ENCODE measurements around the gene KCNIP1.

The KCNIP1 gene

DNA sequence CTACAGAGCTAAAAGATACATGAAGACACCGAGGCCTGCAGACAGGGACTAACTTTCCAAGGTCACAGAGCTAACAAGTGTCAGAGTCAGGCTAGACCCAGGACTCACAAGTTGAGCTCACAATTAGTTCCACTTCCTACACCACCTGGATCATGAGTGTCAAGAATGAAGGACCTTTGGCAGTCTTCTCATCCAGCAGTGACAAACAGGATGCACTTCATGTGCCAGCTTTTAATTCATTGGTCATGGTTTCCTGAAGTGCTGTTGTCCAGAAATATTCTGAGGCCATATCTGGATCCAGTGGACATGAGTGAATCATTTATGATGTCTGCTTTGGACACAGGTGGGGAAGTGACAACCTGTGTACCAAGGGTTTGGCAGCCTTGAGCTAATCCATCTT lies 77.4 kb downstream of the KCNIP1 start:
- Histone ChIP-seq H3K4me1 (ENCODE audit: control insufficient read depth, low read depth, low read length) (no peaks in the 10 kb centered on the region), H3K18ac (ENCODE audit: low read length) (no peak overlapping the region), H3K36me3 (ENCODE audit: control insufficient read depth, insufficient read depth, low read length) (no peaks in the 10 kb centered on the region), H3K27ac (ENCODE audit: low read depth, low read length) (no peak overlapping the region), H4K8ac (ENCODE audit: low read depth, low read length) (no peak overlapping the region), H3K79me1 (ENCODE audit: low read length) (no peaks in the 10 kb centered on the region), H2BK120ac (ENCODE audit: low read depth, low read length) (no peak overlapping the region), H3K4me2 (ENCODE audit: low read length) (no peak overlapping the region), H3K9ac (ENCODE audit: low read length) (no peak overlapping the region), H3K56ac (ENCODE audit: low read length) (no peak overlapping the region), H2BK5ac (ENCODE audit: low read length) (no peak overlapping the region), H3K4ac (ENCODE audit: low read depth, low read length) (no peak overlapping the region), H3K27me3 (ENCODE audit: insufficient read depth, low read length, poor library complexity) (peaks cover 2% of the 10 kb centered on the region), H4K5ac (ENCODE audit: low read length) (no peak overlapping the region), H2BK15ac (replicated peaks; ENCODE audit: low read depth) (no peak overlapping the region), H3K79me2 (ENCODE audit: control insufficient read depth, insufficient read depth, low read length) (no peaks in the 10 kb centered on the region), H3K23ac (ENCODE audit: low read length) (no peak overlapping the region), H2AK5ac (ENCODE audit: low read length) (no peak overlapping the region), H3K4me3 (ENCODE audit: low read length) (no peak overlapping the region)
- no CpG with 5 or more reads among the region's 1 CpG for WGBS (ENCODE audit: extremely low coverage, insufficient coverage, low lambda C conversion rate)
- DNase-seq: no peak

DNA sequence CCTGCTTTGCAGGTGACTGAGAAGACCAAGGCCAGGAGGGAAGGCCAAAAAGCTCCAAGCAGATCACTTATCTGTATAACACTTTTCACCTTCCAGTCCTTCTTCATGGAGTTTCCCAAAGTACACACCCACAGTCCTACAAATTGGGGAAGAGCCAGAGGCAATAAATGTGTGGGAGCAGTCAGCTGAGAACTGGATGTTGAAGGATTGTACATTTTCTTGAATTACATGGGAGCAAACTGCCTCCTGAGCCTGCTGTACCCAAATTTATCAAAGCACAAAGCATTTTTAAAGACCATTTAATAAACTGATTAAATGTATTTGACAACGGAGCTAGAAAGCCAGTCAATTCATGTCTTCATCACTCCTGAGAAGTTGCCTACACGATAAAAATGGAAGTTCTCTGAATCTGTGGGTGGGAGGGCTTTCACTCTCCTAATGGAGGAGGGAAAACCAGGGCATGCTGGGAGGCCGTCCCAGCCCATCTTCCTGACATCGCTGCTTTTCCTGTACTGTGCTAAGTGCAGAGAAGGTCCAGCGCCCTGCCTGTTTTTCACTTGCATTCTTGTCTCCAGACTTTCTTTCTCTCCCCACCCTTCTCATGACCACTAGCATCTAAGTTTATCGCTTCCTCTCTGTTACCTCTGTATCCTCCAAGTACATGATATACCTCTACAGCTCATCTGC lies 79.0 kb downstream of the KCNIP1 start:
- no peak for DNase-seq
- no peak overlapping the region for H3K9ac ChIP-seq (ENCODE audit: low read length)
- H2BK120ac ChIP-seq (ENCODE audit: low read depth, low read length): no peak overlapping the region
- no peak overlapping the region for H3K4me3 ChIP-seq (ENCODE audit: low read length)
- no peak overlapping the region for H2BK15ac ChIP-seq (replicated peaks; ENCODE audit: low read depth)
- no peaks in the 10 kb centered on the region for H3K79me2 ChIP-seq (ENCODE audit: control insufficient read depth, insufficient read depth, low read length)
- H3K27me3 ChIP-seq (ENCODE audit: insufficient read depth, low read length, poor library complexity): peaks cover 2% of the 10 kb centered on the region
- H2BK5ac ChIP-seq (ENCODE audit: low read length): no peak overlapping the region
- H2AK5ac ChIP-seq (ENCODE audit: low read length): no peak overlapping the region
- no peak overlapping the region for H3K23ac ChIP-seq (ENCODE audit: low read length)
- H3K36me3 ChIP-seq (ENCODE audit: control insufficient read depth, insufficient read depth, low read length): no peaks in the 10 kb centered on the region
- H3K56ac ChIP-seq (ENCODE audit: low read length): no peak overlapping the region
- no peak overlapping the region for H3K18ac ChIP-seq (ENCODE audit: low read length)
- no peak overlapping the region for H3K4ac ChIP-seq (ENCODE audit: low read depth, low read length)
- H3K27ac ChIP-seq (ENCODE audit: low read depth, low read length): no peak overlapping the region
- H4K8ac ChIP-seq (ENCODE audit: low read depth, low read length): no peak overlapping the region
- no peaks in the 10 kb centered on the region for H3K79me1 ChIP-seq (ENCODE audit: low read length)
- H3K4me1 ChIP-seq (ENCODE audit: control insufficient read depth, low read depth, low read length): no peaks in the 10 kb centered on the region
- H3K4me2 ChIP-seq (ENCODE audit: low read length): no peak overlapping the region
- no peak overlapping the region for H4K5ac ChIP-seq (ENCODE audit: low read length)
- WGBS (ENCODE audit: extremely low coverage, insufficient coverage, low lambda C conversion rate): no CpG with 5 or more reads among the region's 6 CpGs

DNA sequence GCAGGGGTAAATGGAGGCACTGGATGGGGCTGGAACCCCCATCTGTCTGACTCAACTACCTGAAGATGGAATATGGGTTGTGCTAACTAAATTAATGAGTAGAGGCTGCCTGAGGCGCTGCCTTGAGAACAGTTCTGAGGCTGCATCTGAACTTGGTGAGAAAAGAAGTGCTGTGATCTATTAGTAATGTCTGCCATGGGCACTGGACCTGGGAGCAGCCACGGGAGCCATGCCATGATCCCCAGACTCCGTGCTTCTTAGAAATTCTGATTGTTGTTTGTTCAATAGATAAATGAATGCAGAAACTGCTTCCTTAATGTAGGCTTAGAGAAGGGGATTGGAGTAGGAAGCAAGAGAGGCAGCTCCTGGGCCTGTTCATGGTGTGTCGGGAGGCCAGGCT lies 80.2 kb downstream of the KCNIP1 start:
- Histone ChIP-seq H3K36me3 (ENCODE audit: control insufficient read depth, insufficient read depth, low read length) (no peaks in the 10 kb centered on the region), H2BK5ac (ENCODE audit: low read length) (no peak overlapping the region), H3K27ac (ENCODE audit: low read depth, low read length) (no peak overlapping the region), H2BK15ac (replicated peaks; ENCODE audit: low read depth) (no peak overlapping the region), H3K9ac (ENCODE audit: low read length) (no peak overlapping the region), H4K5ac (ENCODE audit: low read length) (no peak overlapping the region), H3K79me1 (ENCODE audit: low read length) (no peaks in the 10 kb centered on the region), H3K4me1 (ENCODE audit: control insufficient read depth, low read depth, low read length) (no peaks in the 10 kb centered on the region), H3K4me3 (ENCODE audit: low read length) (no peak overlapping the region), H3K27me3 (ENCODE audit: insufficient read depth, low read length, poor library complexity) (peaks cover 2% of the 10 kb centered on the region), H3K4me2 (ENCODE audit: low read length) (no peak overlapping the region), H3K23ac (ENCODE audit: low read length) (no peak overlapping the region), H3K79me2 (ENCODE audit: control insufficient read depth, insufficient read depth, low read length) (no peaks in the 10 kb centered on the region), H4K8ac (ENCODE audit: low read depth, low read length) (no peak overlapping the region), H3K56ac (ENCODE audit: low read length) (no peak overlapping the region), H3K4ac (ENCODE audit: low read depth, low read length) (no peak overlapping the region), H2BK120ac (ENCODE audit: low read depth, low read length) (no peak overlapping the region), H2AK5ac (ENCODE audit: low read length) (no peak overlapping the region), H3K18ac (ENCODE audit: low read length) (no peak overlapping the region)
- WGBS (ENCODE audit: extremely low coverage, insufficient coverage, low lambda C conversion rate): no CpG with 5 or more reads among the region's 4 CpGs
- DNase-seq: no peak

DNA sequence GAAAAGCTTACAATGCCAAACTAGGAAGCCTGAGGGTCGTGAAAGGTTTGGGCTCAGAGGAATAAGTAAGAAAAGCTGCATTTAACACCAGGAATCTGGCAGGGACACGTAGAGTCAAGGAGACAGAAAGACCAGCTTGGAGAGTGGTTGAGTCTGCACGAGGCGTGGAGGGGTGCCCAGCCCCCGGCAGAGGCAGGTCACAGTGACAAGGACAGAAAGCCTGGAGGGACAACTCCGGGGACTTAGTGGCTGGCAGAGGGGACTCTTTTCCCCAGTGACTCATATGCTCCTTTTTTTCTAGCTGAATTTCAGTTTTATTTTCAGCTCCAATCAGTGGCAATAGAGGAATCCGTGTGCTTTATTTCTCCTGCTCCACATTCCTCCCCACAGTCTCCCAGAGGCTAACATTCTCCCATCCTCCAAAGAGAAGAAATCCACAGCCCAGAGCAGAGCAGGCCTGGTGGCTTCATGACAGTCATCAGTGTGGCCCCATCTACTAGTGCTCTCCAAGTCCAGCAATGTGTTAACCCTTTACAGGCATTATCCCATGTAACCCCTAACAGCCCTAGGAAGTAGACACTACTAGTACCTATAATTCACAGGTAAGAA lies 80.7 kb downstream of the KCNIP1 start:
- Histone ChIP-seq H3K79me2 (ENCODE audit: control insufficient read depth, insufficient read depth, low read length) (no peaks in the 10 kb centered on the region), H3K23ac (ENCODE audit: low read length) (no peak overlapping the region), H2BK5ac (ENCODE audit: low read length) (no peak overlapping the region), H3K4ac (ENCODE audit: low read depth, low read length) (no peak overlapping the region), H3K36me3 (ENCODE audit: control insufficient read depth, insufficient read depth, low read length) (no peaks in the 10 kb centered on the region), H2BK120ac (ENCODE audit: low read depth, low read length) (no peak overlapping the region), H3K27me3 (ENCODE audit: insufficient read depth, low read length, poor library complexity) (peaks cover 2% of the 10 kb centered on the region), H3K56ac (ENCODE audit: low read length) (no peak overlapping the region), H4K8ac (ENCODE audit: low read depth, low read length) (no peak overlapping the region), H3K4me3 (ENCODE audit: low read length) (no peak overlapping the region), H2BK15ac (replicated peaks; ENCODE audit: low read depth) (no peak overlapping the region), H3K79me1 (ENCODE audit: low read length) (no peaks in the 10 kb centered on the region), H3K18ac (ENCODE audit: low read length) (no peak overlapping the region), H3K27ac (ENCODE audit: low read depth, low read length) (no peak overlapping the region), H2AK5ac (ENCODE audit: low read length) (no peak overlapping the region), H3K4me1 (ENCODE audit: control insufficient read depth, low read depth, low read length) (no peaks in the 10 kb centered on the region), H3K9ac (ENCODE audit: low read length) (no peak overlapping the region), H3K4me2 (ENCODE audit: low read length) (no peak overlapping the region), H4K5ac (ENCODE audit: low read length) (no peak overlapping the region)
- no CpG with 5 or more reads among the region's 7 CpGs for WGBS (ENCODE audit: extremely low coverage, insufficient coverage, low lambda C conversion rate)
- DNase-seq: peak; percentile 7

DNA sequence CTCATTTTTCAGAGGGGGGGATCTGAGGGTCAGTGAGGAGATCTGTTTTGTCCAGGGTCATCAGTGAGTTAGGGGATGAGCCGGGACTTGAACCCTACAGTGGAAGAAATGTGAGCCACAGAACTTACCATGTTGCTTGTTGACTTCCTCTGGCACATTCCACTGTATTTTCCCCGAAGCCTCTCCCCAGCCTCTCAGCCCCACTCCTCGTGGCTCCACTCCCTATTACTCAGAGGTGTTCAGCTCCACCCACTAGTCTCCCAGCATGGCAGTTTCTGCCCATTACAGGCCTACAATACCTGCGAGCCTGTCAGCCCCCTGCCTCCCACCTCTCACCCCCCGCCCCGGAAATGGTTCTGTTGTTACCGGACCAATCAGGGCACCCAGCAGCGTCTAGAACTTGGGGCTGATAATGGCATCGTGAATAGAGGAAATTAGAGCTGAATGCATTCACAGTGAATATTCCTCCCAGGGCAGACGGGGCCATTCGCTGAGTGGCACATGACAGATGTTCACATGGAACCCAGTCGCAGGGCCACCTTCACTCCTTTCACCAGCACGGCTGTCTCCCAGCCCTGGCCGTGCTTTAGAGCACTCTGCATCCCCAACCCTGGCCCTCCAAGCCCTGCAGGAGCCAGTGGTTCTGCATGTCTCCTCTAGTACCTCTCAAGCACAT lies 81.6 kb downstream of the KCNIP1 start:
- Histone ChIP-seq H3K18ac (ENCODE audit: low read length) (no peak overlapping the region), H3K9ac (ENCODE audit: low read length) (no peak overlapping the region), H2BK5ac (ENCODE audit: low read length) (no peak overlapping the region), H4K8ac (ENCODE audit: low read depth, low read length) (no peak overlapping the region), H2BK120ac (ENCODE audit: low read depth, low read length) (no peak overlapping the region), H3K4me3 (ENCODE audit: low read length) (no peak overlapping the region), H3K79me2 (ENCODE audit: control insufficient read depth, insufficient read depth, low read length) (no peaks in the 10 kb centered on the region), H3K4me2 (ENCODE audit: low read length) (no peak overlapping the region), H3K4ac (ENCODE audit: low read depth, low read length) (no peak overlapping the region), H3K4me1 (ENCODE audit: control insufficient read depth, low read depth, low read length) (no peaks in the 10 kb centered on the region), H2AK5ac (ENCODE audit: low read length) (no peak overlapping the region), H3K56ac (ENCODE audit: low read length) (no peak overlapping the region), H3K27me3 (ENCODE audit: insufficient read depth, low read length, poor library complexity) (peaks cover 2% of the 10 kb centered on the region), H3K27ac (ENCODE audit: low read depth, low read length) (no peak overlapping the region), H3K36me3 (ENCODE audit: control insufficient read depth, insufficient read depth, low read length) (no peaks in the 10 kb centered on the region), H3K23ac (ENCODE audit: low read length) (no peak overlapping the region), H4K5ac (ENCODE audit: low read length) (no peak overlapping the region), H2BK15ac (replicated peaks; ENCODE audit: low read depth) (no peak overlapping the region), H3K79me1 (ENCODE audit: low read length) (no peaks in the 10 kb centered on the region)
- no CpG with 5 or more reads among the region's 14 CpGs for WGBS (ENCODE audit: extremely low coverage, insufficient coverage, low lambda C conversion rate)
- peak; percentile 18 for DNase-seq
